GM23338 (cell line): ENCODE data around the gene PPDPF. TPM values are rescaled to one million over a fixed set of nuclear protein-coding genes. Genes with fewer than 3 reads are reported as not detected.

Experiments used
- ATAC-seq: fragments of 200-7000 bp; cut with Tn5 transposase; 3 replicates; pipeline ENCODE4 v1.9.1; 2020
- DNase-seq: peaks from one replicate; pipeline ENCODE4 v3.0.0-alpha.2; 2015; ENCODE audit warnings: low spot score
- H2AFZ ChIP-seq: fragments of 200-600 bp; sonication (generic); 2 replicates; pipeline ENCODE4 v1.8.0; 2016; ENCODE audit warnings: antibody characterized with exemption, mild to moderate bottlenecking, moderate library complexity
- H3F3A ChIP-seq: fragments of 200-600 bp; sonication (generic); replicated peaks from 2 replicates; pipeline ENCODE4 v1.8.0; 2017; ENCODE audit warnings: antibody characterized with exemption, mixed run types, low read depth
- H3K27ac ChIP-seq: fragments of 200-600 bp; sonication (generic); 2 replicates; pipeline ENCODE4 v1.6.1; 2016; ENCODE audit warnings: low read depth
- H3K27me3 ChIP-seq: fragments of 200-600 bp; sonication (generic); 2 replicates; pipeline ENCODE4 v1.8.0; 2016; ENCODE audit warnings: mild to moderate bottlenecking, mixed run types, moderate library complexity; ENCODE audit not compliant: insufficient read depth
- H3K36me3 ChIP-seq: fragments of 200-600 bp; sonication (generic); 2 replicates; pipeline ENCODE4 v1.8.0; 2016; ENCODE audit warnings: mild to moderate bottlenecking; ENCODE audit not compliant: insufficient read depth
- H3K4me1 ChIP-seq: fragments of 200-600 bp; sonication (generic); 2 replicates; pipeline ENCODE4 v1.8.0; 2016; ENCODE audit warnings: mild to moderate bottlenecking, moderate library complexity; ENCODE audit not compliant: insufficient read depth
- H3K4me2 ChIP-seq: fragments of 200-600 bp; sonication (generic); 2 replicates; pipeline ENCODE4 v1.7.1; 2017; ENCODE audit warnings: mixed run types
- H3K4me3 ChIP-seq: fragments of 200-600 bp; sonication (generic); 2 replicates; pipeline ENCODE4 v1.6.1; 2016; ENCODE audit warnings: mixed run types
- H3K79me2 ChIP-seq: fragments of 200-600 bp; sonication (generic); replicated peaks from 2 replicates; pipeline ENCODE4 v1.8.0; 2017; ENCODE audit warnings: mild to moderate bottlenecking; ENCODE audit not compliant: insufficient read depth
- H3K9me2 ChIP-seq: fragments of 200-600 bp; sonication (generic); 2 replicates; pipeline ENCODE4 v1.8.0; 2017; ENCODE audit not compliant: insufficient read depth
- H4K20me1 ChIP-seq: fragments of 200-600 bp; sonication (generic); replicated peaks from 2 replicates; pipeline ENCODE4 v1.8.0; 2017; ENCODE audit warnings: mild to moderate bottlenecking; ENCODE audit not compliant: insufficient read depth
- H3K27ac Mint-ChIP-seq: 2 replicates; pipeline ENCODE4 v1.8.0; 2020; ENCODE audit warnings: inconsistent platforms, mild to moderate bottlenecking, moderate library complexity, mixed read lengths
- H3K27me3 Mint-ChIP-seq: 3 replicates; pipeline ENCODE4 v1.8.0; 2022; ENCODE audit warnings: low read depth, mild to moderate bottlenecking, moderate library complexity, mixed read lengths, inconsistent platforms; ENCODE audit not compliant: insufficient read depth, poor library complexity
- H3K36me3 Mint-ChIP-seq: 3 replicates; pipeline ENCODE4 v1.8.0; 2021; ENCODE audit warnings: low read depth, mild to moderate bottlenecking, inconsistent platforms, moderate library complexity, mixed read lengths
- H3K4me1 Mint-ChIP-seq: 3 replicates; pipeline ENCODE4 v1.8.0; 2020; ENCODE audit warnings: mild to moderate bottlenecking, inconsistent platforms, mixed read lengths
- H3K4me3 Mint-ChIP-seq: 3 replicates; pipeline ENCODE4 v1.8.0; 2021; ENCODE audit warnings: moderate library complexity, mild to moderate bottlenecking, inconsistent platforms, mixed read lengths
- H3K9me3 Mint-ChIP-seq: 3 replicates; pipeline ENCODE4 v1.8.0; 2020; ENCODE audit warnings: moderate library complexity, mild to moderate bottlenecking, inconsistent platforms, mixed read lengths
- CREB1 ChIP-seq: fragments of 250-450 bp; sonication (Bioruptor Pico); IDR thresholded peaks from 2 replicates; pipeline ENCODE4 v1.5.0; 2020; ENCODE audit warnings: low read depth, mild to moderate bottlenecking, moderate library complexity
- CTCF ChIP-seq, 2 experiments: fragments of 200-600 bp in 1 of 2; sonication (generic) in 1 of 2; conservative IDR thresholded peaks; 2 replicates each; pipeline versions ENCODE4 v1.5.1 to v1.6.1; 2016 to 2017; ENCODE audit warnings: antibody characterized with exemption in 2 of 2, low read depth in 2 of 2, mild to moderate bottlenecking in 2 of 2, moderate library complexity in 1 of 2
- EZH2 ChIP-seq: fragments of 200-600 bp; sonication (generic); IDR thresholded peaks from one replicate; pipeline ENCODE4 v1.8.0; 2017; ENCODE audit warnings: antibody characterized with exemption, mild to moderate bottlenecking, low read depth; ENCODE audit not compliant: unreplicated experiment
- EZH2phosphoT487 ChIP-seq: fragments of 200-600 bp; sonication (generic); IDR thresholded peaks from one replicate; pipeline ENCODE4 v1.8.1; 2018; ENCODE audit warnings: antibody characterized with exemption; ENCODE audit not compliant: unreplicated experiment
- JUNB ChIP-seq: IDR thresholded peaks from one replicate; pipeline ENCODE4 v1.6.1; 2016; ENCODE audit warnings: antibody characterized with exemption; ENCODE audit not compliant: unreplicated experiment
- NANOG ChIP-seq: IDR thresholded peaks from 2 replicates; pipeline ENCODE4 v1.6.1; 2016; ENCODE audit warnings: antibody characterized with exemption, borderline replicate concordance
- POLR2AphosphoS5 ChIP-seq: IDR thresholded peaks from 2 replicates; pipeline ENCODE4 v1.6.1; 2016; ENCODE audit warnings: antibody characterized with exemption, low read depth
- STAT1 ChIP-seq: IDR thresholded peaks from one replicate; pipeline ENCODE4 v1.6.1; 2016; ENCODE audit warnings: antibody characterized with exemption; ENCODE audit not compliant: unreplicated experiment
- ZNF114 ChIP-seq: fragments of 250-450 bp; sonication (Bioruptor Pico); IDR thresholded peaks from 2 replicates; pipeline ENCODE4 v1.5.0; 2020; ENCODE audit warnings: mild to moderate bottlenecking, moderate library complexity
- ZNF331 ChIP-seq: fragments of 250-450 bp; sonication (Bioruptor Pico); IDR thresholded peaks from 2 replicates; pipeline ENCODE4 v1.5.0; 2020; ENCODE audit warnings: low read depth, mild to moderate bottlenecking, moderate library complexity
- polyA plus RNA-seq: library from polyadenylated mRNA; unstranded; fragments of >200 nt; fragmentation: Nextera tagmentation; extraction: Ambion mirVana; gene quantifications from 2 replicates; pipeline ENCODE4 v1.2.1, GENCODE V29; 2016
- total RNA-seq: library from RNA; depleted of rRNA; stranded (reverse); fragments of >200 nt; shearing (Covaris generic); gene quantifications from 2 replicates; pipeline ENCODE4 v1.2.3, GENCODE V29; 2014
- TF ChIP-seq, protein P1 (sequence below): IDR thresholded peaks from one replicate; pipeline ENCODE4 v1.6.1; 2018; ENCODE audit warnings: antibody characterized with exemption; ENCODE audit not compliant: unreplicated experiment
- TF ChIP-seq, protein P2 (sequence below): IDR thresholded peaks from 2 replicates; pipeline ENCODE4 v1.6.1; 2016; ENCODE audit warnings: antibody characterized with exemption

PPDPF gene
- total and polyA plus RNA-seq, 2 experiments from 2014 or later = 83.9 to 141 TPM

DNA sequence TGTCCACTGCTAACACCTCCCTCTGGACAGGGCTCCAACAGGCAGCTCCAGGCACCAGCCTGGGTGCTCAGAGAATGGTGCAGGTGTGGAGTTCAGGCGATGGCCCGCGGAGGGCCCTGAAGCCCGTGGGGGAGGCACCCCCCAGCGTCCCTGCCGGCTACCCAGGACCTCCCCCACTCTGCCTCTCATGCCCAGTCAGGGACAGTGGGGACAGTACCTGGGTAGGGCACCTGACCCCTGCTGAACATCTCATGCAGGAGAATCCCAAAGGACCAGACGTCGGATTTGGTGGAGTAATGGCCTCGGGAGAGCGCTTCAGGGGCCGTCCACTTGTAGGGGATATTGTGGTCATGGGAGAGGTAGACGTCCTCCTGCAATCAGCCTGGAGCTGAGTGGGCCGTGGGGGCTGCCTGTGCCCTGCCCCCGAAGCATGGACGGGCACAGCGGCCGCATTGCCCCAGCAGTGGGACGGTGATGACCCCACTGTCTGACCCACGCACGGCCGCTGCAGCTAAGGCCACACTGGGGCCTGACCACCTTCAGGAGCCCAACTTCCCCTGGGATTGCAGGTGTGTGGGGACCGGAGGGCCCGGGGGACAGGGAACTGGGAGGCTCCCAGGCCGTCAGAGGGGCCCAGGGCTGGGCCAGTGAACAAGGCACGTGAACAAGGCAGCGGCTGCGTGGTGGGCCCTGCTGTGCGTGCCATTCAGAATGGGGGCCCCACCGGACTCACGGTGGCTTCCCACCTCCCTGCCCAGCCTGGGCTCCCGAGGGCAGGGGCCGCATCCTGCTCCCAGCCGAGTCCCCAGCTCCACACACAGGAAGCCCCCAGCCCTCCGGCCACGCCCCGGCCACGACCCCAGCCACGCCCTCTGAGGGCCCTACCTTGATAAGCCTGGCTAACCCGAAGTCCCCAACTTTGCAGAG is 9.6 kb downstream of the PPDPF start:
- H3K9me3 Mint-ChIP-seq = no peaks in the 10 kb centered on the region
- peaks cover under 1% of the 10 kb centered on the region; the same call in 1 of the 3 replicates for H3K36me3 Mint-ChIP-seq
- Histone ChIP-seq H3K9me2 (no peaks in the 10 kb centered on the region), H3K4me1 (no peaks in the 10 kb centered on the region), H3F3A (peaks cover 7% of the 10 kb centered on the region; the same call in 1 of the 2 replicates), H3K27me3 (no peaks in the 10 kb centered on the region), H3K4me3 (no peak overlapping the region), H3K36me3 (no peaks in the 10 kb centered on the region), H2AFZ (no peak overlapping the region), H3K27ac (no peak overlapping the region), H3K79me2 (no peaks in the 10 kb centered on the region), H3K4me2 (no peak overlapping the region), H4K20me1 (0 out of 2 replicates have a peak, but pooled peaks cover 2% of the 10 kb centered on the region)
- TF ChIP-seq, protein P1, sequence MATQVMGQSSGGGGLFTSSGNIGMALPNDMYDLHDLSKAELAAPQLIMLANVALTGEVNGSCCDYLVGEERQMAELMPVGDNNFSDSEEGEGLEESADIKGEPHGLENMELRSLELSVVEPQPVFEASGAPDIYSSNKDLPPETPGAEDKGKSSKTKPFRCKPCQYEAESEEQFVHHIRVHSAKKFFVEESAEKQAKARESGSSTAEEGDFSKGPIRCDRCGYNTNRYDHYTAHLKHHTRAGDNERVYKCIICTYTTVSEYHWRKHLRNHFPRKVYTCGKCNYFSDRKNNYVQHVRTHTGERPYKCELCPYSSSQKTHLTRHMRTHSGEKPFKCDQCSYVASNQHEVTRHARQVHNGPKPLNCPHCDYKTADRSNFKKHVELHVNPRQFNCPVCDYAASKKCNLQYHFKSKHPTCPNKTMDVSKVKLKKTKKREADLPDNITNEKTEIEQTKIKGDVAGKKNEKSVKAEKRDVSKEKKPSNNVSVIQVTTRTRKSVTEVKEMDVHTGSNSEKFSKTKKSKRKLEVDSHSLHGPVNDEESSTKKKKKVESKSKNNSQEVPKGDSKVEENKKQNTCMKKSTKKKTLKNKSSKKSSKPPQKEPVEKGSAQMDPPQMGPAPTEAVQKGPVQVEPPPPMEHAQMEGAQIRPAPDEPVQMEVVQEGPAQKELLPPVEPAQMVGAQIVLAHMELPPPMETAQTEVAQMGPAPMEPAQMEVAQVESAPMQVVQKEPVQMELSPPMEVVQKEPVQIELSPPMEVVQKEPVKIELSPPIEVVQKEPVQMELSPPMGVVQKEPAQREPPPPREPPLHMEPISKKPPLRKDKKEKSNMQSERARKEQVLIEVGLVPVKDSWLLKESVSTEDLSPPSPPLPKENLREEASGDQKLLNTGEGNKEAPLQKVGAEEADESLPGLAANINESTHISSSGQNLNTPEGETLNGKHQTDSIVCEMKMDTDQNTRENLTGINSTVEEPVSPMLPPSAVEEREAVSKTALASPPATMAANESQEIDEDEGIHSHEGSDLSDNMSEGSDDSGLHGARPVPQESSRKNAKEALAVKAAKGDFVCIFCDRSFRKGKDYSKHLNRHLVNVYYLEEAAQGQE = no peak
- TF ChIP-seq EZH2 = no peak
- H3K4me1 Mint-ChIP-seq = no peaks in the 10 kb centered on the region
- H3K4me3 Mint-ChIP-seq = no peak overlapping the region
- no peak overlapping the region for H3K27ac Mint-ChIP-seq
- no peak for DNase-seq
- H3K27me3 Mint-ChIP-seq = peaks cover 11% of the 10 kb centered on the region
- ATAC-seq = no peak

GRCh38 chr20:63530788-63531160 is 10.2 kb downstream of the PPDPF start:
- Mint-ChIP-seq H3K9me3 (no peaks in the 10 kb centered on the region), H3K4me3 (no peak overlapping the region), H3K27ac (no peak overlapping the region), H3K27me3 (peaks cover 9% of the 10 kb centered on the region), H3K4me1 (peaks cover 2% of the 10 kb centered on the region; the same call in 1 of the 3 replicates), H3K36me3 (no peaks in the 10 kb centered on the region)
- 0 out of 2 replicates have a peak, but pooled peaks cover 2% of the 10 kb centered on the region for H4K20me1 ChIP-seq
- no peak overlapping the region for H2AFZ ChIP-seq
- H3K9me2 ChIP-seq = no peaks in the 10 kb centered on the region
- H3K36me3 ChIP-seq = no peaks in the 10 kb centered on the region
- H3K27me3 ChIP-seq = no peaks in the 10 kb centered on the region
- no peaks in the 10 kb centered on the region for H3K4me1 ChIP-seq
- H3F3A ChIP-seq = peaks cover 7% of the 10 kb centered on the region; the same call in 1 of the 2 replicates
- no peaks in the 10 kb centered on the region for H3K79me2 ChIP-seq
- no peak overlapping the region for H3K27ac ChIP-seq
- ATAC-seq = no peak
- no peak overlapping the region for H3K4me3 ChIP-seq
- no peak overlapping the region for H3K4me2 ChIP-seq
- DNase-seq = no peak
- TF ChIP-seq JUNB (no peak), NANOG (no peak), EZH2phosphoT487 (no peak), EZH2 (no peak), ZNF331 (CRISPR knock-in tag) (no peak), STAT1 (no peak), CTCF (conservative IDR thresholded peaks at IDR 0.05; ENCODE audit: low read depth in 2 of 2) (no peak), POLR2AphosphoS5 (no peak), CREB1 (CRISPR knock-in tag) (no peak), ZNF114 (CRISPR knock-in tag) (no peak)
- TF ChIP-seq, protein P1 = no peak
- TF ChIP-seq, protein P2, sequence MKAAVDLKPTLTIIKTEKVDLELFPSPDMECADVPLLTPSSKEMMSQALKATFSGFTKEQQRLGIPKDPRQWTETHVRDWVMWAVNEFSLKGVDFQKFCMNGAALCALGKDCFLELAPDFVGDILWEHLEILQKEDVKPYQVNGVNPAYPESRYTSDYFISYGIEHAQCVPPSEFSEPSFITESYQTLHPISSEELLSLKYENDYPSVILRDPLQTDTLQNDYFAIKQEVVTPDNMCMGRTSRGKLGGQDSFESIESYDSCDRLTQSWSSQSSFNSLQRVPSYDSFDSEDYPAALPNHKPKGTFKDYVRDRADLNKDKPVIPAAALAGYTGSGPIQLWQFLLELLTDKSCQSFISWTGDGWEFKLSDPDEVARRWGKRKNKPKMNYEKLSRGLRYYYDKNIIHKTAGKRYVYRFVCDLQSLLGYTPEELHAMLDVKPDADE = no peak
